Effector CD8-positive, alpha-beta T cell (primary cell): Measurements from ENCODE around the gene KCNG2.
A peak's percentile ranks its signal among the peaks of the same experiment; 100 is the strongest.

Source experiments
- DNase-seq: peaks from one replicate; lab custom pipeline; 2025; lab: John Stamatoyannopoulos, UW

The KCNG2 gene

DNA sequence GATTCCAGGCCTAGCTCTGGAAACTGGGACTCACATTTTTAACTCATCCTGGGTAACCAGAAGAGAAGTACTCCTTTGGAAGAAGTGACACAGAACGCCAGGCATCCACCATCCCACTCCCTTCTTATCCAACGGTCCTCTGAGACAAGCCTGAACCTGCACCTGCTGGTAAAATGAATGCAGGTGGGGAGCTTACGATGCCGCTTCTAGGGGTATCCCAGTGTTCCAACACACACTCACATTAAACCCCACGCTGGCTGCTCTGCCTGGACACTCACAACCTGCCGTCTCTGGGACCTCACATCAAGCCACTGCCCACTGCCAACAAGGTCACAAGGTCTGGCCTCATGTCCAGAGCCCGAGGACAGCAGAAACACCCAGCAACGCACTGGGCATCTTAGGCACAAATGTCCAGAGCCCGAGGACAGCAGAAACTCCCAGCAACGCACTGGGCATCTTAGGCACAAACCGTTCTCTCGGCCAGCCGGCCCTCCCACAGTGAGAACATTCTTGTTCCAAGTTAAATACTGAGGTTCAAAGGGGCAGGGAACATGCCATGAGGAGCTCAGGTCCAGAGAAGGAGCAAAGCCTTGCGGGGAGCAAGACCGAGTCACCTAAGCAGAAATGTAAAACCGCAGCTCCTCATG is 143.9 kb downstream of the KCNG2 start:
- no peak for DNase-seq

GRCh38 chr18:79942211-79942610 is 144.5 kb downstream of the KCNG2 start:
- no peak for DNase-seq

DNA sequence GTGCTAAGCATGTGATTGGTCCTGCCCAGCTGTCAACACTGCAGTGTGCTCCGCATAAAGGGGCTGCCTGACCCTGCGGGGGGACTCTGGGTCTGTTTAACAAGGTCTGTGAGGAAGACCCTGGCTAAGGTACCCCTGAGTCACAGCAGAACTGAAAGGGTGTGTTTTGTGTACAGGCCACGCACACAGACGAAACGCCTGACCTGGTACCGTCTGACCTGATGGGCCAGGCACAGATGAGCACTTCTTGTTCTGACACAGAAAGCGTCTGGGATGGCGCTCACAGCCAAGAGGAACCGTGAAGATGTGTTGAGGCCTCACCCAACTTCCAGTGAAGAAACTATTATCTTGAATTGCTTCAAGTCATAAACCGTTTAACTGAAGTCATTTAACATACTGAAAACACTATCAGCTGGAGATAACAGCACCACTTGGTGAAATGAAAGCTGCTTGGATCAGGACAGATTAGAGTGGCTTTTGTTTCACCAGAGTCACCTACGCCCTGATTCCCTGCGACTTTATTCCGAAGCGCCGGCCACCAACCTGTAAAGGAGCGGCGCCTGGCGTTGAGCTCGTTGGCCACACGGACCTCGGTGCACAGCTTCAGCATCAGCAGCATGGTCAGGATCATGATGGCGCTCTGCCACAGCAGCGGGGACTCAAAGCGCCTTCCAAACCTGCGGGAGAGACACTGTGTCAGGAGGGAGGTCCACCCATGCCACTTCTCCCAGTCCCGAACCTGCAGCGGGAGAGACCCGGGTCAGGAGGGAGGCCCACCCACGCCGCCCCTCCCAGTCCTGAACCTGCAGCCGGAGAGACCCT is 145.3 kb downstream of the KCNG2 start:
- no peak for DNase-seq

DNA sequence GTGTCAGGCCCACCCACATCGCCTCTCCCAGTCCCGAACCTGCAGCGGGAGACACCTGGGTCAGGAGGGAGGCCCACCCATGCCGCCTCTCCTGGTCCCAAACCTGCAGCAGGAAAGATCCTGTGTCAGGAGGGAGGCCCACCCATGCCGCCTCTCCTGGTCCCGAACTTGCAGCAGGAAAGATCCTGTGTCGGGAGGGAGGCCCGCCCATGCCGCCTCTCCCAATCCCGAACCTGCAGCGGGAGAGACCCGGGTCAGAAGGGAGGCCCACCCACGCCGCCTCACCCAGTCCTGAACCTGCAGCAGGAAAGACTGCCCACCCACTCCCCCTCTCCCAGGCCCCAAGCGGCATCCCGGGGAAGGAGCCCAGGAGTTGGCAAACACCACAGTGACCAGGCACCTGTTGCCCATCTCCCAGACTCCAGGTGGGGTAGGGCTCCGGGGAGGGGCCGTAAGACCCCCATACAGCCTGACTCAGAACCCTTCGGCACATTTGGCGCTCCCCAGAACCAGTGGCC is 145.9 kb downstream of the KCNG2 start:
- DNase-seq = no peak

DNA sequence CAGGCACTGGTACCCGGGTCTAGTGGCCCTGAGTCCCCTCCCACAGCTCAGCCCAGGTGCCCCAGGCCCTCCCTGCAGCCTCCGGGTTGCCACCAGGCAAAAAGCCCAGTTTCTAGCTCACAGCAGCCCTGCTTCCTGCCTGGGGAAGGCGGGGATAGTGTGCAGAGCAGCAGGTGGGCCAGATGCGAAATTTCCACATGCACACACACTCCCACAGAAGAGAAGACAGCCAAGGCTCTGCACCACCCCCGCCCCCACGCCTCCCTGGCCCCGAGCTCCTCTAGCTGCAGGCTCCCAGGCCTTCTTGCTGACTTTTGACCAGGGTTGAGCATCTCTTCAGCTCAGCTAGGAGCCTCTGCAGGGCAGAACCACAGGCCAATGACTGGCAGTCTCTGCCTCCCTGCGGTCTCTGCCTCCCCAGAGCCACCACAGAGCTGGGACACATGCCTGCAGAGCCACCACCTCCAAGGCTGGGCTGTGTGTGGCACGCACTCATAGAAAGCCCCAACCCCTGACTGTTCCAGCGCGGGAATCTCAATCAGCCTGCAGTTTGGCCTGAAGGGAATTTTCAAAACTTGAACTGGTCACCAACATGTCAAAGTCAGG is 146.5 kb downstream of the KCNG2 start:
- no peak for DNase-seq

GRCh38 chr18:79944746-79945117 is 147.0 kb downstream of the KCNG2 start:
- DNase-seq = peak; percentile 18

DNA sequence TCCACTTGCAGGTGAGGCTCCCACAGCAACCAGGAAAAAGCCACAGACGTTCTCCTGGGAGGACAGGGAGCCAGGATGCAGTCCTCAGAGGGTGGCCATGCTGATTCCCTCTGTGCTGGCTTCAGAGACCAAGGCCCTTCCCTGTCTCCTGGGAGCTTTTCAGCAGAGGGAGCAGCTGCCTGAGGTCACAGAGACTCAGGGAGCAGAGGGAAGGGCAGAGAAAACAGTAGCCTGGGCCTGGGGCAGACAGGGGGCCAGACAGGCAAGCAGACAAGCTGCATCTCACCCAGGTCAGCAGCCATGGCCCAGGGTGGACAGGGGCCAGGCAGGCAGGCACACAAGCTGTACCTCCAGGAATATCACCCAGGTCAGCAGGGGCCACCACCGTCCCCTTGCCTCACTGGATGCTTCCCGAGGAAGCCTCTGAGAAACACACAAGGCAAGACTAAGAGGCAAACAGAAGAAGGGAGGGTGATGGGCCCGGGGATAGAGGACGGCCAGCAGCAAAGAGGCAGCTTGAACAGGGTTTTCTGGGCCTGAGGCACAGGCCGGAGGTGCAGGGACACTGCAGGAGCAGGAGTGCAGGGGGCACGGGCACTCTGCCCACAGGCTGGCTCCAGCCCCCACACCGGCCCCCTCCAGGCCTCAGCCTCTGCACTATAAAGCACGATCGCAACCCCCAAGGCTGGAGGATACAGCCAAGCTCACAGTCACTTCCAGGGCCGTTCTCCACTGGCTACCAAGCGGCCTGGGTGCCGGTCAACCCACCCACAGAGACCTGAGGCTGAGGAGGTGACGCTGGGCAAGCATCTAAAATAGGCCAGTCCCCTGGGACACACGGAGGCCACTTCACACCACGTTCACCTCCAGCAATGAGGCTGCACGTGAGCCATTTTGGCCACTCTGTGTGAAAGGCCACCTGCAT is 147.6 kb downstream of the KCNG2 start:
- DNase-seq = no peak

DNA sequence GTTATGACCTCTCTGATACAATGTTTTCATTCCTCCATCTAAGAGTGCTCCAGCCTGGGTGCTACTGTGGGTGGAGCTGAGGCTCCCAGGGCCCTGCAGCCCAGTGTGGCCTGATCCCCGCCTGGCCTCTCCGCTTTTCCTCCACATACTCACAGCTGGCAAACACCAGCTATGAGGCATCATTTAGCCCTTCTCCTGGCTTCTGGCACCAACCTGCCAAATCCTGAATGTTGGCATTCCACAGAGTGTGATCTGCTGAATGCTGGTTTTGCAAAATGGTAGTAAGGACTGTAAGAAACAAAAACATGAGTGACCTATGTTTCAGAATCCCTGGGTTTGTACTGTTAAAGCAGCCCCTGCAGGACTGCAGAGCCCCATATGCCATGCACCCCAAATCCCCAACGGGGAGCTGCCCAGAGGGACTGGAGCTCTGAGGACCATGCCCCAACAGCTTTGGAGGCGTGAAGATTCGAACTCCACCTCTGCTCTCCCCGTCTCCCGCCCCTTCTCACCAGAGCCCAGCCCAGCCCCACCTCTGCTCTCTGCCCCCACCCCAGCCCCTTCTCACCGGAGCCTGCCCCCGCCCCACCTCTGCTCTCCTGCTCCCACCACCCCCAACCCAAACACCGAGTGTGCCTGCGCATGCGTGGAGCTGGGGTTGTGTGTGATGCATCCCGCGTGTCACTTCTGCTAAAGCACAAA is 149.5 kb downstream of the KCNG2 start:
- DNase-seq = no peak

- DNase-seq = no peak
These were observed 150.3 kb downstream of the KCNG2 start for GRCh38 chr18:79947881-79948610.

- no peak for DNase-seq
These were observed 151.1 kb downstream of the KCNG2 start for GRCh38 chr18:79948719-79949411.
